Endothelial cell of umbilical vein (primary cell): Measurements from ENCODE around the gene SWAP70. TPM values are rescaled to one million over a fixed set of nuclear protein-coding genes. Genes with fewer than 3 reads are reported as not detected.

Experiments
- BruUV-seq: library from RNA; stranded (reverse); fragments of 400-500 nt; replicated peaks from 2 replicates; lab custom pipeline; 2021; lab: Mats Ljungman, UMichigan
- CTCF ChIA-PET: fragments of 300-600, 350-600 bp; sonication (Branson Sonifier 250); formaldehyde crosslinking; loops from one replicate; lab custom pipeline; 2021; ENCODE audit warnings: antibody characterized with exemption, inconsistent platforms; lab: Charles Lee
- POLR2A ChIA-PET: fragments of 300-600, 350-600 bp; sonication (Branson Sonifier 250); formaldehyde crosslinking; loops from one replicate; lab custom pipeline; 2021; ENCODE audit warnings: antibody characterized with exemption, inconsistent platforms; lab: Charles Lee
- DNase-seq: peaks from one replicate; pipeline ENCODE4 v3.0.0-alpha.2; 2011; ENCODE audit warnings: low read depth, low spot score
- FAIRE-seq: peaks from 2 replicates; lab custom pipeline; 2011; peaks lifted over from hg19 to GRCh38; lab: Jason Lieb, UNC
- H2AFZ ChIP-seq: 2 replicates; pipeline ENCODE4 v1.6.0; 2012; ENCODE audit warnings: low read depth, low read length, control low read depth, inconsistent platforms
- H3K27ac ChIP-seq: 2 replicates; pipeline ENCODE4 v1.5.1; 2011; ENCODE audit warnings: low read depth, mild to moderate bottlenecking, control low read depth, low read length, moderate library complexity; ENCODE audit not compliant: insufficient read depth
- H3K27me3 ChIP-seq, 2 experiments: 2 replicates each; pipeline versions ENCODE4 v1.6.0 to v1.6.1; 2011; ENCODE audit warnings: low read length in 2 of 2, mixed read lengths in 1 of 2; ENCODE audit not compliant: control insufficient read depth in 2 of 2, insufficient read depth in 2 of 2
- H3K36me3 ChIP-seq, 2 experiments: 2 replicates in 1 of 2; 3 replicates in 1 of 2; pipeline ENCODE4 v1.5.1; 2011; ENCODE audit warnings: low read length in 2 of 2, mild to moderate bottlenecking in 1 of 2, moderate library complexity in 1 of 2; ENCODE audit not compliant: control insufficient read depth in 2 of 2, insufficient read depth in 2 of 2; ENCODE audit errors: extremely low read depth in 1 of 2
- H3K4me1 ChIP-seq: 3 replicates; pipeline ENCODE4 v1.5.1; 2011; ENCODE audit warnings: mild to moderate bottlenecking, low read length; ENCODE audit not compliant: control insufficient read depth, insufficient read depth; ENCODE audit errors: extremely low read depth
- H3K4me2 ChIP-seq: 2 replicates; pipeline ENCODE4 v1.6.1; 2011; ENCODE audit warnings: low read length, control low read depth, mixed read lengths; ENCODE audit not compliant: insufficient read depth
- H3K4me3 ChIP-seq, 3 experiments: fragments of 200-600 bp in 1 of 3; sonication (generic), shearing (Covaris generic) in 1 of 3; replicated peaks in 1 of 3; 2 replicates each; pipeline ENCODE4 v1.5.1; 2011 to 2016; ENCODE audit warnings: control low read depth in 3 of 3, low read length in 3 of 3, mild to moderate bottlenecking in 2 of 3, inconsistent platforms in 1 of 3, low read depth in 1 of 3, moderate library complexity in 1 of 3; ENCODE audit not compliant: insufficient read depth in 1 of 3
- H3K79me2 ChIP-seq: 2 replicates; pipeline ENCODE4 v1.6.0; 2012; ENCODE audit warnings: low read length, inconsistent platforms; ENCODE audit not compliant: control insufficient read depth, insufficient read depth
- H3K9ac ChIP-seq: replicated peaks from 2 replicates; pipeline ENCODE3; 2011; ENCODE audit warnings: low read length, control low read depth; ENCODE audit not compliant: insufficient read depth; ENCODE audit errors: extremely low read depth
- H3K9me1 ChIP-seq: replicated peaks from 3 replicates; pipeline ENCODE4 v1.6.0; 2011; ENCODE audit warnings: mild to moderate bottlenecking, low read length; ENCODE audit not compliant: control insufficient read depth, insufficient read depth; ENCODE audit errors: extremely low read depth
- H3K9me3 ChIP-seq: replicated peaks from 2 replicates; pipeline ENCODE4 v1.5.1; 2012; ENCODE audit warnings: low read length, inconsistent platforms; ENCODE audit not compliant: control insufficient read depth, insufficient read depth
- H4K20me1 ChIP-seq: replicated peaks from 2 replicates; pipeline ENCODE3; 2011; ENCODE audit warnings: mild to moderate bottlenecking, low read length; ENCODE audit not compliant: control insufficient read depth, insufficient read depth; ENCODE audit errors: extremely low read depth
- EZH2 ChIP-seq: IDR thresholded peaks from 2 replicates; pipeline ENCODE4 v1.6.1; 2012; ENCODE audit warnings: borderline replicate concordance, low read depth, mild to moderate bottlenecking, moderate library complexity, low read length, inconsistent platforms; ENCODE audit not compliant: severe bottlenecking
- FOS ChIP-seq: IDR thresholded peaks from 2 replicates; pipeline ENCODE4 v1.6.1; 2011; ENCODE audit warnings: mild to moderate bottlenecking, low read length, moderate library complexity, borderline replicate concordance; ENCODE audit not compliant: insufficient read depth
- GATA2 ChIP-seq: IDR thresholded peaks from 2 replicates; pipeline ENCODE4 v1.7.0; 2011; ENCODE audit warnings: low read depth, mild to moderate bottlenecking, moderate library complexity, mixed read lengths, low read length; ENCODE audit not compliant: insufficient read length, insufficient read depth
- JUN ChIP-seq: IDR thresholded peaks from 2 replicates; pipeline ENCODE4 v1.6.1; 2011; ENCODE audit warnings: borderline replicate concordance, low read depth; ENCODE audit not compliant: insufficient read length, insufficient read depth
- MYC ChIP-seq: IDR thresholded peaks from one replicate; pipeline ENCODE4 v1.6.1; 2011; ENCODE audit warnings: mild to moderate bottlenecking, low read depth, low read length
- POLR2A ChIP-seq: IDR thresholded peaks from 2 replicates; pipeline ENCODE4 v1.6.1; 2012; ENCODE audit warnings: low read depth, mild to moderate bottlenecking, control low read depth, low read length
- POLR2AphosphoS5 ChIP-seq: IDR thresholded peaks from 2 replicates; pipeline ENCODE4 v1.6.1; 2012; ENCODE audit warnings: low read depth, mild to moderate bottlenecking, control low read depth, low read length, moderate library complexity; ENCODE audit not compliant: insufficient read depth
- dilution Hi-C: fragments of 300-500 bp; cut with MboI; formaldehyde crosslinking; loops from one replicate; pipeline ENCODE4 v1.15.0; 2019; ENCODE audit warnings: low sequenced_read_pairs; ENCODE audit not compliant: extremely low pct_ligation_motif_present
- intact Hi-C: fragments of 100-400 bp; cut with micrococcal nuclease; formaldehyde crosslinking; loops from one replicate; pipeline ENCODE4 v1.10.0; 2022
- polyA plus RNA-seq, 4 experiments: library from polyadenylated mRNA; depleted of rRNA in 3 of 4; stranded (reverse) in 3 of 4; unstranded in 1 of 4; fragments of >200 nt; gene quantifications; 2 replicates each; pipeline versions ENCODE4 v1.2.1 to v1.2.3, GENCODE V29; 2011 to 2012; ENCODE audit warnings: missing spikeins in 1 of 4
- total RNA-seq: library from RNA; stranded (reverse); gene quantifications from 2 replicates; pipeline ENCODE4 v1.2.3, GENCODE V29; 2021
- TF ChIP-seq, protein P1 (sequence below): IDR thresholded peaks from 2 replicates; pipeline ENCODE4 v1.6.1; 2011; ENCODE audit not compliant: insufficient read depth, insufficient read length
- TF ChIP-seq, protein P2 (sequence below), 2 donors: IDR thresholded peaks; 1 replicate in 1 of 2; 2 replicates in 1 of 2; pipeline ENCODE4 v1.5.1; 2011; ENCODE audit warnings: low read length in 2 of 2, mild to moderate bottlenecking in 2 of 2, moderate library complexity in 2 of 2, control low read depth in 1 of 2, inconsistent platforms in 1 of 2, low read depth in 1 of 2; ENCODE audit not compliant: insufficient read depth in 1 of 2; ENCODE audit errors: extremely low read depth in 1 of 2

Gene SWAP70
- total and polyA plus RNA-seq, 2 donors (not counting 3 experiments of a cell fraction or from before 2014, with no cell fraction given): 52.5 to 165 TPM

GRCh38 chr11:9672918-9673317 is 9.0 kb downstream of the SWAP70 start:
- Histone ChIP-seq H3K4me2 (no peak overlapping the region), H3K27me3 (no peaks in the 10 kb centered on the region), H3K79me2 (peaks cover 79% of the 10 kb centered on the region), H3K27ac (no peak overlapping the region), H3K9ac (no peak overlapping the region), H4K20me1 (peaks cover 4% of the 10 kb centered on the region), H3K9me3 (no peaks in the 10 kb centered on the region), H3K4me3 (no peak overlapping the region), H2AFZ (no peak overlapping the region), H3K4me1 (peaks cover 19% of the 10 kb centered on the region), H3K36me3 (peaks cover 0 to 2% of the 10 kb centered on the region in 2 experiments), H3K9me1 (no peaks in the 10 kb centered on the region)
- FAIRE-seq (no peak), DNase-seq (no peak)
- intact Hi-C loops (no loop called here), dilution Hi-C loops (no loop called here)
- TF ChIP-seq JUN (no peak), POLR2AphosphoS5 (no peak), FOS (no peak), GATA2 (no peak), POLR2A (no peak), MYC (no peak), EZH2 (no peak)
- TF ChIP-seq, protein P1, sequence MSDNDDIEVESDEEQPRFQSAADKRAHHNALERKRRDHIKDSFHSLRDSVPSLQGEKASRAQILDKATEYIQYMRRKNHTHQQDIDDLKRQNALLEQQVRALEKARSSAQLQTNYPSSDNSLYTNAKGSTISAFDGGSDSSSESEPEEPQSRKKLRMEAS: no peak
- TF ChIP-seq, protein P2, sequence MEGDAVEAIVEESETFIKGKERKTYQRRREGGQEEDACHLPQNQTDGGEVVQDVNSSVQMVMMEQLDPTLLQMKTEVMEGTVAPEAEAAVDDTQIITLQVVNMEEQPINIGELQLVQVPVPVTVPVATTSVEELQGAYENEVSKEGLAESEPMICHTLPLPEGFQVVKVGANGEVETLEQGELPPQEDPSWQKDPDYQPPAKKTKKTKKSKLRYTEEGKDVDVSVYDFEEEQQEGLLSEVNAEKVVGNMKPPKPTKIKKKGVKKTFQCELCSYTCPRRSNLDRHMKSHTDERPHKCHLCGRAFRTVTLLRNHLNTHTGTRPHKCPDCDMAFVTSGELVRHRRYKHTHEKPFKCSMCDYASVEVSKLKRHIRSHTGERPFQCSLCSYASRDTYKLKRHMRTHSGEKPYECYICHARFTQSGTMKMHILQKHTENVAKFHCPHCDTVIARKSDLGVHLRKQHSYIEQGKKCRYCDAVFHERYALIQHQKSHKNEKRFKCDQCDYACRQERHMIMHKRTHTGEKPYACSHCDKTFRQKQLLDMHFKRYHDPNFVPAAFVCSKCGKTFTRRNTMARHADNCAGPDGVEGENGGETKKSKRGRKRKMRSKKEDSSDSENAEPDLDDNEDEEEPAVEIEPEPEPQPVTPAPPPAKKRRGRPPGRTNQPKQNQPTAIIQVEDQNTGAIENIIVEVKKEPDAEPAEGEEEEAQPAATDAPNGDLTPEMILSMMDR (IDR thresholded peaks at IDR 0.05; ENCODE audit: extremely low read depth in 1 of 2, insufficient read depth in 1 of 2, low read depth in 1 of 2, low read length in 2 of 2): no peak
- BruUV-seq: no TSS peak
- CTCF ChIA-PET: no interaction called here
- POLR2A ChIA-PET: no interaction called here
